HG03159 (cell line): ENCODE measurements around the gene ADARB2.

ENCODE experiments used
- ATAC-seq: cut with Tn5 transposase; IDR thresholded peaks from one replicate; pipeline ENCODE4 v1.9.1; 2021; ENCODE audit warnings: mild to moderate bottlenecking, moderate library complexity; ENCODE audit not compliant: unreplicated experiment

Gene ADARB2

GRCh38 chr10:1643908-1644179 lies 93.5 kb downstream of the ADARB2 start:
- ATAC-seq: no peak

GRCh38 chr10:1643161-1643907 lies 94.0 kb downstream of the ADARB2 start:
- no peak for ATAC-seq

GRCh38 chr10:1642600-1643160 lies 94.6 kb downstream of the ADARB2 start:
- no peak for ATAC-seq

GRCh38 chr10:1641402-1641801 lies 95.9 kb downstream of the ADARB2 start:
- no peak for ATAC-seq

GRCh38 chr10:1638889-1639419 lies 98.4 kb downstream of the ADARB2 start:
- ATAC-seq: no peak

GRCh38 chr10:1635340-1635739 lies 102.0 kb downstream of the ADARB2 start:
- ATAC-seq: no peak

- ATAC-seq: no peak
Measured at GRCh38 chr10:1634239-1634638, 103.1 kb downstream of the ADARB2 start.

GRCh38 chr10:1633783-1634182 lies 103.5 kb downstream of the ADARB2 start:
- no peak for ATAC-seq

- no peak for ATAC-seq
Measured at GRCh38 chr10:1632596-1632995, 104.7 kb downstream of the ADARB2 start.

- ATAC-seq: no peak
Measured at GRCh38 chr10:1632141-1632540, 105.2 kb downstream of the ADARB2 start.

GRCh38 chr10:1631282-1631681 lies 106.0 kb downstream of the ADARB2 start:
- ATAC-seq: no peak

GRCh38 chr10:1630304-1630703 lies 107.0 kb downstream of the ADARB2 start:
- no peak for ATAC-seq

- no peak for ATAC-seq
Measured at GRCh38 chr10:1629326-1630198, 107.8 kb downstream of the ADARB2 start.

GRCh38 chr10:1628757-1629156 lies 108.6 kb downstream of the ADARB2 start:
- no peak for ATAC-seq

- no peak for ATAC-seq
Measured at GRCh38 chr10:1627945-1628344, 109.4 kb downstream of the ADARB2 start.

GRCh38 chr10:1626835-1627234 lies 110.5 kb downstream of the ADARB2 start:
- no peak for ATAC-seq

GRCh38 chr10:1626410-1626809 lies 110.9 kb downstream of the ADARB2 start:
- ATAC-seq: no peak

GRCh38 chr10:1625731-1626130 lies 111.6 kb downstream of the ADARB2 start:
- ATAC-seq: no peak

GRCh38 chr10:1625079-1625478 lies 112.2 kb downstream of the ADARB2 start:
- no peak for ATAC-seq

- ATAC-seq: no peak
Measured at GRCh38 chr10:1624240-1624639, 113.1 kb downstream of the ADARB2 start.

- ATAC-seq: no peak
Measured at GRCh38 chr10:1620803-1621202, 116.5 kb downstream of the ADARB2 start.
